Transverse colon (tissue), 4 donors: ENCODE data around the gene DRC3. TPM values are rescaled to one million over a fixed set of nuclear protein-coding genes. Genes with fewer than 3 reads are reported as not detected.

ENCODE experiments used
- DNase-seq: peaks from one replicate; pipeline ENCODE4 v3.0.0-alpha.2; 2019
- H3K27ac ChIP-seq, 4 donors: fragments of 200-600 bp; sonication (generic); 2 replicates each; pipeline ENCODE4 v1.5.1; 2016 to 2018; ENCODE audit warnings: inconsistent platforms in 4 of 4
- H3K27me3 ChIP-seq: fragments of 200-600 bp; sonication (generic); 2 replicates; pipeline ENCODE4 v1.5.1; 2017; ENCODE audit warnings: inconsistent platforms
- H3K36me3 ChIP-seq, 4 donors: fragments of 200-600 bp; sonication (generic); 2 replicates each; pipeline ENCODE4 v1.5.1; 2017 to 2019; ENCODE audit warnings: inconsistent platforms in 4 of 4
- H3K4me1 ChIP-seq, 4 donors: fragments of 200-600 bp; sonication (generic); 2 replicates each; pipeline ENCODE4 v1.5.1; 2017 to 2020; ENCODE audit warnings: inconsistent platforms in 4 of 4
- H3K4me3 ChIP-seq, 4 donors: fragments of 200-600 bp; sonication (generic); 1 replicate in 1 of 4; 2 replicates in 3 of 4; pipeline versions ENCODE4 v1.5.1 to v1.6.1; 2017 to 2019; ENCODE audit warnings: inconsistent platforms in 4 of 4
- H3K9me3 ChIP-seq, 2 donors: fragments of 200-600 bp; sonication (generic); 2 replicates each; pipeline ENCODE4 v1.5.1; 2017 to 2019; ENCODE audit warnings: inconsistent platforms in 2 of 2
- EP300 ChIP-seq: sonication (generic); formaldehyde crosslinking; IDR thresholded peaks from one replicate; pipeline ENCODE4 v1.6.1; 2017; ENCODE audit warnings: antibody characterized with exemption, low read depth
- POLR2A ChIP-seq: fragments of 450-650 bp; IDR thresholded peaks from one replicate; pipeline ENCODE4 v1.6.1; 2016; ENCODE audit warnings: antibody characterized with exemption, mild to moderate bottlenecking, moderate library complexity
- POLR2AphosphoS5 ChIP-seq, 3 donors: sonication (generic); formaldehyde crosslinking; IDR thresholded peaks; one replicate each; pipeline ENCODE4 v1.6.1; 2016; ENCODE audit warnings: antibody characterized with exemption in 3 of 3
- WGBS, 2 donors: methylation state at CpG; one replicate each; pipeline ENCODE4 v1.1.5; 2018; ENCODE audit warnings: low coverage in 1 of 2; 5-methylcytosine and 5-hydroxymethylcytosine counted together
- in situ Hi-C, 4 donors: fragments of 200-750 bp; cut with MboI; loops; one replicate each; pipeline versions ENCODE4 v1.15.0 to v1.15.1; 2017; ENCODE audit warnings: low sequenced_read_pairs in 3 of 4, low pct_ligation_motif_present in 1 of 4, low pct_unique_long_range_greater_than_20kb in 1 of 4
- intact Hi-C: fragments of 100-400 bp; cut with DNase I; formaldehyde crosslinking; loops from one replicate; pipeline ENCODE4 v1.15.1; 2023; ENCODE audit warnings: low total_unique reads
- total RNA-seq, 4 donors: library from RNA; depleted of rRNA; stranded (reverse); fragments of >200 nt; gene quantifications; one replicate each; pipeline ENCODE4 v1.1.0, GENCODE V29; 2016
- TF ChIP-seq, protein P1 (sequence below), 5 experiments: fragments of 200-600 bp in 3 of 5; fragments of 450-650 bp in 2 of 5; sonication (generic) in 3 of 5; IDR thresholded peaks; 1 replicate in 2 of 5; 2 replicates in 3 of 5; pipeline ENCODE4 v1.5.1; 2016 to 2017; ENCODE audit warnings: antibody characterized with exemption in 5 of 5, inconsistent platforms in 3 of 5, mild to moderate bottlenecking in 2 of 5, moderate library complexity in 1 of 5

The DRC3 gene
- total RNA-seq, 4 donors from 2014 or later, result 0.64 to 1.8 (median 0.82) TPM; not detected in 1

DNA sequence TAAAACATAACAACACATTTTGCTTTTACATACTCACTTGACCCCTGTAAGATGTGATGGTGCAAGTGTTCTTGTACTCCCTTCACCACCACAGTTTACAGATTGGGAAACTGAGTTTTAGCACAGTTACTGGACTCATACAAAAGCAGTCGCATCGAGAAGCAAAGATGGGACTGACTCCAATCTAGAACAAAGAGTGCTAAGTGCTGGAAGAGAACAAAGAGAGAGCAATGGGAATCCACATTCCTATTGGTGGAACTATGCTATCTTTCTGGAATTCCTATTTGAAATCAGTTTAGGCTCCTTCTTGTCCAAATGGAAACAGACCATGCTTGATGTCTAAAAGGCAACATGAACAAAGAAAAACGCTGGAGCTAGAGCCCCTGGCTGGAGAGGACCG is 9.6 kb upstream of the DRC3 start:
- peaks cover 19 to 64% (median 31%) of the 10 kb centered on the region in 4 donors for H3K4me1 ChIP-seq
- H3K27me3 ChIP-seq, result no peaks in the 10 kb centered on the region
- H3K27ac ChIP-seq, result no peak overlapping the region
- no peak for DNase-seq
- WGBS, 2 donors, result 87 to 100% methylated on average over 2 to 4 of the region's 4 CpGs
- no peaks in the 10 kb centered on the region for H3K36me3 ChIP-seq
- no peak overlapping the region for H3K4me3 ChIP-seq
- in situ Hi-C loops (no loop called here), intact Hi-C loops (no loop called here)
- TF ChIP-seq POLR2AphosphoS5 (IDR thresholded peaks at IDR 0.05) (no peak), POLR2A (no peak), EP300 (no peak)
- TF ChIP-seq, protein P1, sequence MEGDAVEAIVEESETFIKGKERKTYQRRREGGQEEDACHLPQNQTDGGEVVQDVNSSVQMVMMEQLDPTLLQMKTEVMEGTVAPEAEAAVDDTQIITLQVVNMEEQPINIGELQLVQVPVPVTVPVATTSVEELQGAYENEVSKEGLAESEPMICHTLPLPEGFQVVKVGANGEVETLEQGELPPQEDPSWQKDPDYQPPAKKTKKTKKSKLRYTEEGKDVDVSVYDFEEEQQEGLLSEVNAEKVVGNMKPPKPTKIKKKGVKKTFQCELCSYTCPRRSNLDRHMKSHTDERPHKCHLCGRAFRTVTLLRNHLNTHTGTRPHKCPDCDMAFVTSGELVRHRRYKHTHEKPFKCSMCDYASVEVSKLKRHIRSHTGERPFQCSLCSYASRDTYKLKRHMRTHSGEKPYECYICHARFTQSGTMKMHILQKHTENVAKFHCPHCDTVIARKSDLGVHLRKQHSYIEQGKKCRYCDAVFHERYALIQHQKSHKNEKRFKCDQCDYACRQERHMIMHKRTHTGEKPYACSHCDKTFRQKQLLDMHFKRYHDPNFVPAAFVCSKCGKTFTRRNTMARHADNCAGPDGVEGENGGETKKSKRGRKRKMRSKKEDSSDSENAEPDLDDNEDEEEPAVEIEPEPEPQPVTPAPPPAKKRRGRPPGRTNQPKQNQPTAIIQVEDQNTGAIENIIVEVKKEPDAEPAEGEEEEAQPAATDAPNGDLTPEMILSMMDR (IDR thresholded peaks at IDR 0.05), result no peak
- H3K9me3 ChIP-seq, result no peaks in the 10 kb centered on the region

DNA sequence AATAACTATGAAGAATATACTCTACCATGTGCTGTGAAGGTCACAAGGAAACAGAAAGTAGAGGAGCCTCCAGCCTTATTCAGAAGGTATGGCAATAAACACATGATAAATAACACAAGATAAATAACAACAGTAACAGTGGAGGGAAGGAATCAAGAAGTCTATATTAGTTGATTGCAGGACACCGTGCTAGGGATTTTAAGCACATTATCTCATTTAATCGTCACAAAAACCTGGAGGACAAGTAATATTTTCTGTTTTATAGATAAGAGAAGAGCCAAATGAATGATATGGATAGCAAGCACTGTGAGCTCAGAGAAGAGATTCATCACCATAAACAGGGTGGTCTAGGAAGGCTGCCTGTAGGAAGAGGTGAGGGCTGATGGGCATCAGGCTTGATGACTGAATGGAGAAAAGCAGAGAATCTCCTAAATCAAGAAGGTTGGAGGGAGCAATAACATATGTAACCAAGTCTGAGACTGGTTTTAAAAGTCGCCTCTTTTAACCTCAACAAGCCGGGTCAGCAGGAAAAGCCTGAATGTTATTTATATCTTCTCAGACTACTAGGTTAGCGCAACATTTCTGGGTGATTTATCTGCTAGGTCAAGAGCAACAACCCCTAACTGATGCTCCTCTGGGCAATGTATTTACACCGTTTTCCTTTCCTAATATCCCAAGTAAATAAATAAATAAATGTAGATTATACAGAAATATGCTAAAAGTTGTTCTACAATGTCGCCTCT is 8.8 kb upstream of the DRC3 start:
- no peak overlapping the region for H3K27ac ChIP-seq
- no peaks in the 10 kb centered on the region for H3K36me3 ChIP-seq
- WGBS, 2 donors, result 68 to 82% methylated on average over 7 of the region's 7 CpGs
- H3K9me3 ChIP-seq, result no peaks in the 10 kb centered on the region
- intact Hi-C loops (no loop called here), in situ Hi-C loops (no loop called here)
- H3K27me3 ChIP-seq, result no peaks in the 10 kb centered on the region
- H3K4me1 ChIP-seq, result peaks cover 16 to 56% (median 23%) of the 10 kb centered on the region in 4 donors
- TF ChIP-seq EP300 (no peak), POLR2A (no peak), POLR2AphosphoS5 (IDR thresholded peaks at IDR 0.05) (no peak)
- TF ChIP-seq, protein P1 (IDR thresholded peaks at IDR 0.05), result no peak
- DNase-seq, result no peak
- H3K4me3 ChIP-seq, result no peak overlapping the region

DNA sequence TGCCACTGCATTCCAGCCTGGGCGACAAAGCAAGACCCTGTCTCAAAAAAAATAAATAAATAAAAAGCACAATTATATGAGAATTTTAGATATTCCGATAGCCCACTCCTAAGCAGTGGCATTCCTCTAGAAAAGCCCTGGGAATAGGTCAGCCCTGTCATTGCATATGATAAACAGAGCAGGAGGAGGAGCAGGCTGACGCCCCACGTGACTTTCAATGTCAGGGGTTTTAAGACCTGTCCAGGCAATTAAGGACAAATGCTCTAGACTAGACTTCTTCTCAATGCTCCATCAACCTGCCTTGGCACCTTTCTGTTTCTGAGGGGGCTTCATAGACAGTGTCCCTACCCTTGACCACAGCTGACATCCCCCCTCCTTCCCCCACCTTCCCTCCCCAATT is 8.0 kb upstream of the DRC3 start:
- WGBS, 2 donors, result 86% methylated on average over 4 of the region's 4 CpGs
- H3K9me3 ChIP-seq, result no peaks in the 10 kb centered on the region
- H3K27me3 ChIP-seq, result no peaks in the 10 kb centered on the region
- H3K27ac ChIP-seq, result no peak overlapping the region
- DNase-seq, result no peak
- no peaks in the 10 kb centered on the region for H3K36me3 ChIP-seq
- H3K4me3 ChIP-seq, result no peak overlapping the region
- in situ Hi-C loops, result no loop called here
- intact Hi-C loops, result no loop called here
- TF ChIP-seq EP300 (no peak), POLR2AphosphoS5 (IDR thresholded peaks at IDR 0.05) (no peak), POLR2A (no peak)
- TF ChIP-seq, protein P1 (IDR thresholded peaks at IDR 0.05), result no peak
- H3K4me1 ChIP-seq, result peaks cover 7 to 49% (median 15%) of the 10 kb centered on the region in 4 donors

DNA sequence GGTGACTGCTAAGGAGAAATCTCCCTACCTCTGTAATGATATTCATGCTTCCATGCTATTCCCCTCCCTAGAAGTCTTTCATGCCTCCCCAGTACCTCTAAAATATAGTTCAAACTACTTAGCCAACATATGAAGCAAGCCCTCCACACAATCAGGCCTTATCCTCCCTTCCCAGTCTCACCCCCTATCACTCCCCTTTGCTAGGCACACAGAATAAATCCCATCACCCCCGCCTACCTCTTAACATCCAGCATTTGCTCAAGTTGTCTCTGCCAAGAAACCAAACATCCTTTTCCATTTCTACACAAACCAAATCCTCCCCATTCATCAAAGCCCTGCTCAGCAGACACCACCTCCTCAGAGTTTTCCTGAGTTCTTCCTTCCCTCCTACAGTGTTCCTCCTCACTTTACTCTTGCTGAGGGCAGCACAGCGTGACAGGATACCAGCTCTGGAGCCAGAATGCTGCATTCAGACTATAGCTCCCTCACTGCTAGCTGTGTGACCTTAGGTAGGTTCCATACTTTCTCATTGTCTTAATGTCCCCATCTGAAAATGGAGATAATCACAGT is 7.4 kb upstream of the DRC3 start:
- H3K27ac ChIP-seq, result no peak overlapping the region
- DNase-seq, result no peak
- H3K36me3 ChIP-seq, result no peaks in the 10 kb centered on the region
- in situ Hi-C loops, result no loop called here
- intact Hi-C loops, result no loop called here
- TF ChIP-seq POLR2A (no peak), POLR2AphosphoS5 (IDR thresholded peaks at IDR 0.05) (no peak), EP300 (no peak)
- TF ChIP-seq, protein P1 (IDR thresholded peaks at IDR 0.05), result no peak
- H3K27me3 ChIP-seq, result no peaks in the 10 kb centered on the region
- 63 to 91% methylated on average over 1 to 2 of the region's 2 CpGs for WGBS, 2 donors
- no peak overlapping the region for H3K4me3 ChIP-seq
- peaks cover 3 to 48% (median 10%) of the 10 kb centered on the region in 4 donors for H3K4me1 ChIP-seq
- H3K9me3 ChIP-seq, result no peaks in the 10 kb centered on the region
